ENCODE data around the gene MROH9.

DNA sequence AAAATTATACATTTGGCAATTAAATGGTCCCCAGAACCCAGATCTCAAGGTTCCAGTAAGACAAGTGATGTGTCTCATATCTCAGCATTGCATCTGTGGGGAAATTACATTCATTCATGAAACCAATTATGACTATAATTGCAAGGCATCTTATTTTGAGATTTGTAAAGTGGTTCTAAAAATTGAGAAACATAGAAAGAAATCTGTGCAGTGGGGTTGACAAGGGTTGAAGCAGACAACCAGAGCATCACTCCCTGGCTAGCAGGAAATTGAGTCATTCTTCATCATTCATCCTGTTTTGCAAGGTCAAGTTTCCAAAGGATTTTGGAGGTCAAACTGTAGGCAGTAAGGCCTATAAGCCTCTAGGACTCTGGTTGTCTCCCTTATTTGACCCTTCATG lies 25.1 kb upstream of the MROH9 start:
- no peak for TF ChIP-seq POLR2A (IDR thresholded peaks at IDR 0.05; ENCODE audit: low read length)
- TF ChIP-seq GATA1 (IDR thresholded peaks at IDR 0.05; ENCODE audit: low read depth, low read length), result no peak
